NCI-H2227 (cell line): Measurements from ENCODE around the gene ACAN.

ENCODE experiments used
- DNase-seq: peaks from one replicate; lab custom pipeline; 2025; ENCODE audit not compliant: unreplicated experiment; lab: John Stamatoyannopoulos, UW

ACAN gene

GRCh38 chr15:88900982-88901418 is 97.8 kb downstream of the ACAN start:
- no peak for DNase-seq

- no peak for DNase-seq
Measured at GRCh38 chr15:88901508-88902220, 98.4 kb downstream of the ACAN start.

GRCh38 chr15:88902221-88902835 is 99.1 kb downstream of the ACAN start:
- DNase-seq, result no peak

GRCh38 chr15:88902846-88903245 is 99.6 kb downstream of the ACAN start:
- DNase-seq, result no peak

- no peak for DNase-seq
Measured at GRCh38 chr15:88904257-88904623, 101.0 kb downstream of the ACAN start.

GRCh38 chr15:88904624-88905327 is 101.5 kb downstream of the ACAN start:
- peak; percentile 71 for DNase-seq

GRCh38 chr15:88905576-88905975 is 102.3 kb downstream of the ACAN start:
- no peak for DNase-seq

- no peak for DNase-seq
Measured at GRCh38 chr15:88906130-88906529, 102.9 kb downstream of the ACAN start.

GRCh38 chr15:88906551-88906950 is 103.3 kb downstream of the ACAN start:
- DNase-seq, result no peak

GRCh38 chr15:88907111-88907510 is 103.9 kb downstream of the ACAN start:
- DNase-seq, result no peak

GRCh38 chr15:88908123-88908522 is 104.9 kb downstream of the ACAN start:
- DNase-seq, result no peak

GRCh38 chr15:88908697-88909621 is 105.7 kb downstream of the ACAN start:
- no peak for DNase-seq

GRCh38 chr15:88909956-88910831 is 107.0 kb downstream of the ACAN start:
- no peak for DNase-seq

GRCh38 chr15:88911766-88912118 is 108.5 kb downstream of the ACAN start:
- peak; percentile 2 for DNase-seq

- no peak for DNase-seq
Measured at GRCh38 chr15:88912500-88912921, 109.3 kb downstream of the ACAN start.

GRCh38 chr15:88913017-88913849 is 110.0 kb downstream of the ACAN start, which contains the start of gene MFGE8:
MFGE8 (minus strand) TSS chr15:88913379; CDS start chr15:88913319, 60 bp downstream.
- peak; percentile 78 for DNase-seq

- DNase-seq, result no peak
Measured at GRCh38 chr15:88913850-88914169, 110.6 kb downstream of the ACAN start.

- no peak for DNase-seq
Measured at GRCh38 chr15:88915354-88915753, 112.1 kb downstream of the ACAN start.

GRCh38 chr15:88917760-88918159 is 114.5 kb downstream of the ACAN start:
- DNase-seq, result no peak
